H1 (cell line): Measurements from ENCODE around the gene SLC5A10. TPM values are rescaled to one million over a fixed set of nuclear protein-coding genes. Genes with fewer than 3 reads are reported as not detected.

Experiments
- CTCF ChIA-PET: fragments of 300-600 bp; sonication (Branson Sonifier 250); formaldehyde crosslinking; loops from one replicate; lab custom pipeline; 2021; ENCODE audit not compliant: partially characterized antibody; lab: Charles Lee
- POLR2A ChIA-PET: fragments of 300-600 bp; sonication (Branson Sonifier 250); formaldehyde crosslinking; loops from one replicate; lab custom pipeline; 2021; ENCODE audit warnings: inconsistent platforms; ENCODE audit not compliant: partially characterized antibody; lab: Charles Lee
- DNase-seq, 2 experiments: peaks; one replicate each; pipeline versions ENCODE4 v3.0.0 to v3.0.0-alpha.2; 2010 to 2022; ENCODE audit warnings: low spot score in 2 of 2, low read depth in 1 of 2, mixed read lengths in 1 of 2
- FAIRE-seq: peaks from 2 replicates; lab custom pipeline; 2011; peaks lifted over from hg19 to GRCh38; lab: Jason Lieb, UNC
- H2AFZ ChIP-seq: 2 replicates; pipeline ENCODE4 v1.8.1; 2012; ENCODE audit warnings: low read length, inconsistent platforms
- H2AK5ac ChIP-seq: 2 replicates; pipeline ENCODE4 v1.6.1; 2013; ENCODE audit warnings: low read depth, low read length
- H2BK120ac ChIP-seq: replicated peaks from 2 replicates; pipeline ENCODE3; 2013; ENCODE audit warnings: low read depth, low read length, inconsistent platforms
- H2BK12ac ChIP-seq: 2 replicates; pipeline ENCODE4 v1.6.1; 2013; ENCODE audit warnings: low read depth, low read length
- H2BK15ac ChIP-seq: 2 replicates; pipeline ENCODE4 v1.6.1; 2013; ENCODE audit warnings: low read length
- H2BK20ac ChIP-seq: 2 replicates; pipeline ENCODE4 v1.6.1; 2013; ENCODE audit warnings: low read length
- H2BK5ac ChIP-seq: 2 replicates; pipeline ENCODE4 v1.6.1; 2013; ENCODE audit warnings: low read depth, low read length
- H3K14ac ChIP-seq: 2 replicates; pipeline ENCODE4 v1.6.1; 2013; ENCODE audit warnings: inconsistent platforms; ENCODE audit not compliant: insufficient read length
- H3K18ac ChIP-seq: 2 replicates; pipeline ENCODE4 v1.6.1; 2013; ENCODE audit warnings: low read length; ENCODE audit errors: extremely low read depth
- H3K23ac ChIP-seq: 2 replicates; pipeline ENCODE4 v1.6.1; 2013; ENCODE audit warnings: inconsistent platforms; ENCODE audit not compliant: insufficient read length
- H3K23me2 ChIP-seq: 2 replicates; pipeline ENCODE4 v1.6.1; 2013; ENCODE audit warnings: low read depth, low read length
- H3K27ac ChIP-seq: 2 replicates; pipeline ENCODE4 v1.6.1; 2011; ENCODE audit warnings: low read depth, low read length, inconsistent platforms
- H3K27me3 ChIP-seq, 4 experiments: replicated peaks in 1 of 4; 1 replicate in 1 of 4; 2 replicates in 3 of 4; pipeline versions ENCODE4 v1.6.1 to v1.8.1; 2011 to 2013; ENCODE audit warnings: low read length in 3 of 4, mild to moderate bottlenecking in 3 of 4, inconsistent platforms in 2 of 4, mixed read lengths in 2 of 4, moderate library complexity in 1 of 4; ENCODE audit not compliant: control insufficient read depth in 3 of 4, insufficient read depth in 3 of 4; ENCODE audit errors: extremely low read depth in 1 of 4
- H3K36me3 ChIP-seq, 4 experiments: 2 replicates each; pipeline versions ENCODE4 v1.6.1 to v1.8.1; 2011 to 2013; ENCODE audit warnings: mild to moderate bottlenecking in 4 of 4, low read length in 3 of 4, moderate library complexity in 2 of 4, control low read depth in 1 of 4, inconsistent platforms in 1 of 4; ENCODE audit not compliant: insufficient read depth in 4 of 4, control insufficient read depth in 2 of 4
- H3K4ac ChIP-seq: replicated peaks from 2 replicates; pipeline ENCODE3; 2013; ENCODE audit warnings: low read length, low read depth, mixed read lengths, inconsistent platforms; ENCODE audit not compliant: insufficient read length
- H3K4me1 ChIP-seq, 4 experiments: replicated peaks in 1 of 4; 1 replicate in 1 of 4; 2 replicates in 3 of 4; pipeline versions ENCODE4 v1.6.1 to v1.8.1; 2011 to 2013; ENCODE audit warnings: low read length in 3 of 4, inconsistent platforms in 2 of 4, mixed read lengths in 1 of 4; ENCODE audit not compliant: insufficient read depth in 4 of 4, control insufficient read depth in 3 of 4
- H3K4me2 ChIP-seq, 2 experiments: 2 replicates each; pipeline versions ENCODE4 v1.6.1 to v1.8.1; 2011 to 2013; ENCODE audit warnings: low read depth in 2 of 2, low read length in 2 of 2, control low read depth in 1 of 2, inconsistent platforms in 1 of 2, mild to moderate bottlenecking in 1 of 2; ENCODE audit not compliant: insufficient read depth in 1 of 2
- H3K4me3 ChIP-seq, 4 experiments: fragments of 200-600, 300-600 bp in 1 of 4; sonication (generic), shearing (Covaris generic), sonication (Bioruptor Twin) in 1 of 4; 2 replicates each; pipeline versions ENCODE4 v1.5.1 to v1.8.1; 2011 to 2016; ENCODE audit warnings: low read length in 4 of 4, low read depth in 3 of 4, control low read depth in 2 of 4, inconsistent platforms in 2 of 4, mild to moderate bottlenecking in 2 of 4, mixed read lengths in 1 of 4, moderate library complexity in 1 of 4; ENCODE audit not compliant: insufficient read depth in 2 of 4; ENCODE audit errors: extremely low read depth in 1 of 4
- H3K56ac ChIP-seq: replicated peaks from 2 replicates; pipeline ENCODE3; 2013; ENCODE audit warnings: low read depth, mild to moderate bottlenecking, mixed read lengths, low read length, inconsistent platforms; ENCODE audit not compliant: insufficient read length
- H3K79me1 ChIP-seq: 2 replicates; pipeline ENCODE4 v1.6.1; 2013; ENCODE audit warnings: low read depth, low read length, control low read depth
- H3K79me2 ChIP-seq, 2 experiments: 2 replicates each; pipeline versions ENCODE4 v1.6.1 to v1.8.1; 2012 to 2013; ENCODE audit warnings: low read length in 2 of 2, mild to moderate bottlenecking in 2 of 2, inconsistent platforms in 1 of 2; ENCODE audit not compliant: insufficient read depth in 2 of 2, control insufficient read depth in 1 of 2
- H3K9ac ChIP-seq, 4 experiments: replicated peaks in 1 of 4; 1 replicate in 1 of 4; 2 replicates in 3 of 4; pipeline versions ENCODE4 v1.6.1 to v1.8.1; 2011 to 2013; ENCODE audit warnings: low read depth in 3 of 4, low read length in 3 of 4, control low read depth in 2 of 4, mild to moderate bottlenecking in 2 of 4, moderate library complexity in 2 of 4, inconsistent platforms in 1 of 4; ENCODE audit errors: extremely low read depth in 1 of 4
- H3K9me3 ChIP-seq, 2 experiments: 2 replicates each; pipeline versions ENCODE4 v1.6.1 to v1.8.1; 2012 to 2013; ENCODE audit warnings: mild to moderate bottlenecking in 2 of 2, moderate library complexity in 2 of 2, control low read depth in 1 of 2, inconsistent platforms in 1 of 2, low read depth in 1 of 2, low read length in 1 of 2, mixed read lengths in 1 of 2; ENCODE audit not compliant: insufficient read depth in 2 of 2
- H4K20me1 ChIP-seq, 2 experiments: replicated peaks in 1 of 2; 2 replicates each; pipeline versions ENCODE3 to v1.8.1; 2011 to 2013; ENCODE audit warnings: inconsistent platforms in 2 of 2, low read length in 2 of 2, mild to moderate bottlenecking in 1 of 2; ENCODE audit not compliant: insufficient read depth in 2 of 2, control insufficient read depth in 1 of 2
- H4K5ac ChIP-seq: 2 replicates; pipeline ENCODE4 v1.6.1; 2013; ENCODE audit warnings: low read length, low read depth, mixed read lengths, inconsistent platforms; ENCODE audit not compliant: insufficient read length
- H4K8ac ChIP-seq: 2 replicates; pipeline ENCODE4 v1.8.0; 2013; ENCODE audit warnings: mild to moderate bottlenecking, moderate library complexity, low read length, inconsistent platforms; ENCODE audit not compliant: insufficient read depth; ENCODE audit errors: extremely low read depth
- H4K91ac ChIP-seq: replicated peaks from 2 replicates; pipeline ENCODE3; 2013; ENCODE audit warnings: low read length, mixed read lengths, inconsistent platforms; ENCODE audit not compliant: insufficient read length
- BACH1 ChIP-seq: IDR thresholded peaks from 2 replicates; pipeline ENCODE4 v1.6.1; 2012; ENCODE audit warnings: low read length, improper control_type of control experiment
- CBX5 ChIP-seq: fragments of 300-800, 300-1000 bp; sonication (generic); IDR thresholded peaks from 2 replicates; pipeline ENCODE4 v1.7.1; 2016; ENCODE audit warnings: antibody characterized with exemption, low read length, low read depth
- CBX8 ChIP-seq: fragments of 300-800, 300-1000 bp; sonication (generic); IDR thresholded peaks from 2 replicates; pipeline ENCODE4 v1.7.1; 2016; ENCODE audit warnings: low read depth, low read length, borderline replicate concordance
- FOSL1 ChIP-seq: IDR thresholded peaks from 2 replicates; pipeline ENCODE4 v1.6.1; 2011; ENCODE audit warnings: mild to moderate bottlenecking, low read depth, low read length, moderate library complexity; ENCODE audit not compliant: insufficient read depth
- KDM5A ChIP-seq: fragments of 200-600 bp; IDR thresholded peaks from 2 replicates; pipeline ENCODE4 v1.7.1; 2012; ENCODE audit warnings: mild to moderate bottlenecking, low read length, inconsistent platforms, mixed read lengths
- NRF1 ChIP-seq: IDR thresholded peaks from 2 replicates; pipeline ENCODE4 v1.6.1; 2011; ENCODE audit warnings: mild to moderate bottlenecking, low read depth, low read length, improper control_type of control experiment
- SIN3A ChIP-seq, 2 experiments: IDR thresholded peaks in 1 of 2; conservative IDR thresholded peaks in 1 of 2; 2 replicates each; pipeline ENCODE4 v1.6.1; 2011 to 2012; ENCODE audit warnings: low read length in 2 of 2, improper control_type of control experiment in 1 of 2, low read depth in 1 of 2, mild to moderate bottlenecking in 1 of 2
- SIRT6 ChIP-seq: IDR thresholded peaks from one replicate; pipeline ENCODE4 v1.7.1; 2012; ENCODE audit warnings: low read length, inconsistent platforms
- SUZ12 ChIP-seq: fragments of 200-600 bp; sonication (generic); IDR thresholded peaks from 2 replicates; pipeline ENCODE4 v1.6.1; 2012; ENCODE audit warnings: mild to moderate bottlenecking, inconsistent platforms, low read length, moderate library complexity, mixed read lengths
- ZNF274 ChIP-seq: IDR thresholded peaks from 2 replicates; pipeline ENCODE4 v1.7.0; 2012; ENCODE audit warnings: low read length, borderline replicate concordance; ENCODE audit errors: extremely low read depth
- WGBS, 2 experiments: shearing (Covaris generic) in 1 of 2; methylation state at CpG; one replicate each; pipeline versions ENCODE4 v1.1.6 to v1.1.7; 2013 to 2015; ENCODE audit warnings: low lambda C conversion rate in 2 of 2, mixed read lengths in 2 of 2, inconsistent platforms in 1 of 2, low coverage in 1 of 2, missing lambda C conversion rate in 1 of 2; ENCODE audit not compliant: insufficient replicate concordance in 2 of 2, insufficient coverage in 1 of 2, insufficient read length in 1 of 2; ENCODE audit errors: extremely low coverage in 1 of 2, missing lambda C conversion rate in 1 of 2; 5-methylcytosine and 5-hydroxymethylcytosine counted together
- polyA plus RNA-seq, 7 experiments: library from polyadenylated mRNA; depleted of rRNA in 3 of 7; stranded (reverse) in 5 of 7; unstranded in 2 of 7; fragments of >200 nt in 5 of 7; fragments of 200-250 nt in 2 of 7; gene quantifications; 1 replicate in 5 of 7; 2 replicates in 1 of 7; 4 replicates in 1 of 7; pipeline versions ENCODE4 v1.2.1 to v1.2.3, GENCODE V29; 2011 to 2013; ENCODE audit warnings: missing spikeins in 2 of 7, mixed read lengths in 2 of 7
- total RNA-seq: library from RNA; stranded (reverse); fragmentation: NEBNext Ultra II Directional; extraction: Animal tissue kit (Norgen Biotek cat#: 25700); gene quantifications from 2 replicates; pipeline ENCODE4 v1.2.1, GENCODE V29; 2021

The SLC5A10 gene
- total and polyA plus RNA-seq, 2 of the 8 experiments (the other 6 are each of a cell fraction or from before 2014, with no cell fraction given), result 0.05 to 0.11 TPM

DNA sequence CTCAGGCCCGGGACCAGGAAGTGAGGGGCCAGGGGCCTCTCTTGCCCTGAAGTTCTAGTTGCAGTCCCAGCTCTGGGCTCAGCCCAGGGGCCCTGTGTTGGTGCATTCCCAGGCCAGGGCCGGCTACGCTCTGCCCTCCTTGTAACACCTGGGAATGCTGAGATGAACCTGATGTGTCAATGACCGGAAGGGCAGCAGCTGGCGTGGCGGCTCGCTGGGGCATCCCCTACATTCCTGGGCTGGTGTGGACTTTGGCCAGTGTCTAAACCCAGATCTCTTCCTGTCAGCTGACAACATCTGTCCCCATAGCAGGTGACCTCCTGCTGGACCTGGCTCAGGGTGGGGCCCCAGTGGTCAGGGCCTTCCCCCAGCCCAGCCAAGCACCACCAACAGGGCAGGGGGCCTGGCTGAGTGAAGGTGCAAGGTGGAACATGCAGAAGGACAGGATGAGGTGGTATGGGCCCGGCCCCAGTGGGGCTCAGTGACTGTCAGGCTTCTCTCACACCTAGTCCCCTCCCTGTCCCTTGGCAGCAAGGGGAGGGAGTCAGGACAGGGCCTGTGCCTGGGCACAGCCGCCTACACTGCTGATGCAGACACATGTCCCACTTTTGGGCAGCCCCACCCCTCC is 36.7 kb downstream of the SLC5A10 start:
- no peaks in the 10 kb centered on the region for H3K4me1 ChIP-seq
- no peak overlapping the region for H3K9ac ChIP-seq
- no peak overlapping the region for H3K56ac ChIP-seq
- peaks cover 19% of the 10 kb centered on the region for H3K79me1 ChIP-seq
- H3K9me3 ChIP-seq, result no peaks in the 10 kb centered on the region
- H3K23ac ChIP-seq, result no peak overlapping the region
- H3K79me2 ChIP-seq, result peaks cover 0 to 27% of the 10 kb centered on the region in 2 experiments; a peak in 2 of 4 replicates
- no peaks in the 10 kb centered on the region for H3K23me2 ChIP-seq
- H2BK20ac ChIP-seq, result no peak overlapping the region
- peaks cover 14 to 33% of the 10 kb centered on the region in 2 experiments for H4K20me1 ChIP-seq
- H3K27me3 ChIP-seq, result no peaks in the 10 kb centered on the region
- no peak overlapping the region for H4K5ac ChIP-seq
- H2BK120ac ChIP-seq, result no peak overlapping the region
- no peak overlapping the region for H3K14ac ChIP-seq
- no peak overlapping the region for H3K4me3 ChIP-seq
- H2AK5ac ChIP-seq, result no peak overlapping the region
- CTCF ChIA-PET, result interaction anchor here (0.9 to 2.5 kb wide), 3 partner anchors 12 to 28 kb away, joined by 3 to 9 read pairs (median 3); no protein-coding TSS in a partner anchor
- POLR2A ChIA-PET, result interaction anchor here (1.5 kb wide), 1 partner anchor 9 kb away, joined by 4 read pairs; no protein-coding TSS in a partner anchor
- no peak for DNase-seq
- no peak overlapping the region for H4K8ac ChIP-seq
- H3K27ac ChIP-seq, result no peak overlapping the region; the same call in 1 of the 2 replicates
- H3K36me3 ChIP-seq, result peaks cover 0 to 18% (median 10%) of the 10 kb centered on the region in 4 experiments; a peak in 6 of 8 replicates
- H2AFZ ChIP-seq, result no peak overlapping the region
- H3K4me2 ChIP-seq, result no peak overlapping the region
- 94% methylated on average over 9 of the region's 9 CpGs; no CpG with 5 or more reads in 1 of the 2 experiments for WGBS, 2 experiments
- H2BK12ac ChIP-seq, result no peak overlapping the region
- FAIRE-seq, result no peak
- H3K18ac ChIP-seq, result no peak overlapping the region
- H4K91ac ChIP-seq, result no peak overlapping the region
- no peak overlapping the region for H2BK15ac ChIP-seq
- H2BK5ac ChIP-seq, result no peak overlapping the region
- H3K4ac ChIP-seq, result no peak overlapping the region
- TF ChIP-seq SIN3A (conservative IDR thresholded peaks at IDR 0.05 in 1 of 2, IDR thresholded peaks at IDR 0.05 in 1 of 2; ENCODE audit: low read depth in 1 of 2, low read length in 2 of 2), result no peak
- TF ChIP-seq CBX8, result no peak
- no peak for TF ChIP-seq ZNF274
- no peak for TF ChIP-seq CBX5
- no peak for TF ChIP-seq NRF1
- TF ChIP-seq KDM5A, result no peak
- TF ChIP-seq SUZ12, result no peak
- TF ChIP-seq BACH1, result no peak
- TF ChIP-seq FOSL1, result no peak
- TF ChIP-seq SIRT6, result no peak
